CD14-positive monocyte (primary cell): ENCODE measurements around the gene DPH6. TPM values are rescaled to one million over a fixed set of nuclear protein-coding genes. Genes with fewer than 3 reads are reported as not detected.

Experiments used
- DNase-seq, 3 donors: peaks; one replicate each; pipeline ENCODE4 v3.0.0-alpha.2; 2011 to 2022
- H2AFZ ChIP-seq: 2 replicates; pipeline ENCODE4 v1.6.0; 2012; ENCODE audit warnings: mild to moderate bottlenecking, low read depth, low read length, inconsistent platforms; ENCODE audit not compliant: insufficient read depth, poor library complexity, severe bottlenecking
- H3K27ac ChIP-seq, 2 donors: 1 replicate in 1 of 2; 2 replicates in 1 of 2; pipeline ENCODE4 v1.5.1; 2012 to 2013; ENCODE audit warnings: low read length in 2 of 2, control low read depth in 1 of 2, inconsistent platforms in 1 of 2, low read depth in 1 of 2, mild to moderate bottlenecking in 1 of 2
- H3K27me3 ChIP-seq, 2 donors: one replicate each; pipeline versions ENCODE4 v1.6.0 to v1.6.1; 2011 to 2013; ENCODE audit warnings: low read length in 2 of 2; ENCODE audit not compliant: control insufficient read depth in 2 of 2, insufficient read depth in 2 of 2
- H3K36me3 ChIP-seq, 2 donors: replicated peaks in 1 of 2; 1 replicate in 1 of 2; 2 replicates in 1 of 2; pipeline versions ENCODE4 v1.5.1 to v1.6.1; 2012 to 2013; ENCODE audit warnings: low read length in 2 of 2, control low read depth in 1 of 2, inconsistent platforms in 1 of 2, mild to moderate bottlenecking in 1 of 2; ENCODE audit not compliant: insufficient read depth in 2 of 2, control insufficient read depth in 1 of 2
- H3K4me1 ChIP-seq, 2 donors: 1 replicate in 1 of 2; 2 replicates in 1 of 2; pipeline versions ENCODE4 v1.5.1 to v1.6.1; 2012 to 2013; ENCODE audit warnings: low read length in 2 of 2, control low read depth in 1 of 2, inconsistent platforms in 1 of 2, mild to moderate bottlenecking in 1 of 2, moderate library complexity in 1 of 2; ENCODE audit not compliant: insufficient read depth in 2 of 2, control insufficient read depth in 1 of 2
- H3K4me2 ChIP-seq: replicated peaks from 2 replicates; pipeline ENCODE3; 2012; ENCODE audit warnings: low read length, moderate library complexity, mild to moderate bottlenecking; ENCODE audit not compliant: poor library complexity, severe bottlenecking; ENCODE audit errors: extremely low read depth
- H3K4me3 ChIP-seq, 3 experiments: fragments of 200-600 bp in 1 of 3; sonication (generic) in 1 of 3; replicated peaks in 1 of 3; 1 replicate in 2 of 3; 2 replicates in 1 of 3; pipeline ENCODE4 v1.5.1; 2011 to 2013; ENCODE audit warnings: low read length in 3 of 3, mild to moderate bottlenecking in 3 of 3, control low read depth in 2 of 3, low read depth in 2 of 3, inconsistent platforms in 1 of 3, moderate library complexity in 1 of 3
- H3K79me2 ChIP-seq: 2 replicates; pipeline ENCODE4 v1.6.0; 2012; ENCODE audit warnings: mild to moderate bottlenecking, control low read depth, inconsistent platforms, low read length, moderate library complexity; ENCODE audit not compliant: insufficient read depth
- H3K9ac ChIP-seq: 2 replicates; pipeline ENCODE4 v1.6.0; 2017; ENCODE audit warnings: low read length, mild to moderate bottlenecking; ENCODE audit not compliant: insufficient read depth, poor library complexity, severe bottlenecking
- H3K9me3 ChIP-seq, 2 donors: replicated peaks in 1 of 2; 1 replicate in 1 of 2; 2 replicates in 1 of 2; pipeline versions ENCODE4 v1.5.1 to v1.6.1; 2012 to 2013; ENCODE audit warnings: low read length in 2 of 2, control low read depth in 1 of 2; ENCODE audit not compliant: control insufficient read depth in 1 of 2, insufficient read depth in 1 of 2
- H4K20me1 ChIP-seq: 2 replicates; pipeline ENCODE4 v1.6.0; 2012; ENCODE audit warnings: mild to moderate bottlenecking, low read length, control low read depth, moderate library complexity; ENCODE audit not compliant: insufficient read depth
- H3K27ac Mint-ChIP-seq, 7 donors: one replicate each; pipeline ENCODE4 v1.8.0; 2020; ENCODE audit warnings: mild to moderate bottlenecking in 7 of 7, mixed read lengths in 7 of 7, moderate library complexity in 6 of 7, inconsistent platforms in 2 of 7
- H3K27me3 Mint-ChIP-seq, 3 donors: one replicate each; pipeline ENCODE4 v1.8.0; 2021 to 2022; ENCODE audit warnings: low read depth in 3 of 3, mild to moderate bottlenecking in 3 of 3, mixed read lengths in 3 of 3, moderate library complexity in 3 of 3, inconsistent platforms in 1 of 3
- H3K36me3 Mint-ChIP-seq, 2 donors: one replicate each; pipeline ENCODE4 v1.8.0; 2020; ENCODE audit warnings: mixed read lengths in 2 of 2, inconsistent platforms in 1 of 2, mild to moderate bottlenecking in 1 of 2
- H3K4me1 Mint-ChIP-seq: one replicate; pipeline ENCODE4 v1.8.0; 2020; ENCODE audit warnings: mild to moderate bottlenecking, mixed read lengths
- H3K4me3 Mint-ChIP-seq, 2 donors: one replicate each; pipeline ENCODE4 v1.8.0; 2020; ENCODE audit warnings: mild to moderate bottlenecking in 2 of 2, mixed read lengths in 2 of 2, moderate library complexity in 1 of 2
- H3K9me3 Mint-ChIP-seq, 7 donors: one replicate each; pipeline ENCODE4 v1.8.0; 2020 to 2022; ENCODE audit warnings: mixed read lengths in 7 of 7, mild to moderate bottlenecking in 6 of 7, moderate library complexity in 6 of 7, inconsistent platforms in 2 of 7
- WGBS: methylation state at CpG from one replicate; pipeline ENCODE4 v1.1.5; 2013; ENCODE audit warnings: missing lambda C conversion rate; ENCODE audit not compliant: insufficient coverage; 5-methylcytosine and 5-hydroxymethylcytosine counted together
- intact Hi-C, 2 donors: fragments of 100-400 bp; cut with micrococcal nuclease; formaldehyde crosslinking; loops; one replicate each; pipeline versions ENCODE4 v1.15.0 to v1.15.1; 2023
- polyA plus RNA-seq, 3 donors: library from polyadenylated mRNA; depleted of rRNA in 1 of 3; unstranded in 2 of 3; stranded (reverse) in 1 of 3; fragments of 300-500 nt in 2 of 3; fragments of >200 nt in 1 of 3; fragmentation: Illumina TruSeq in 2 of 3; gene quantifications; 1 replicate in 2 of 3; 2 replicates in 1 of 3; pipeline ENCODE4 v1.2.3, GENCODE V29; 2012 to 2021
- TF ChIP-seq, protein P1 (sequence below): fragments of 200-600 bp; IDR thresholded peaks from one replicate; pipeline ENCODE4 v1.8.0; 2022; ENCODE audit warnings: antibody characterized with exemption, mild to moderate bottlenecking

The DPH6 gene
- polyA plus RNA-seq, 3 donors, result 7.6 to 18.2 (median 13.6) TPM

DNA sequence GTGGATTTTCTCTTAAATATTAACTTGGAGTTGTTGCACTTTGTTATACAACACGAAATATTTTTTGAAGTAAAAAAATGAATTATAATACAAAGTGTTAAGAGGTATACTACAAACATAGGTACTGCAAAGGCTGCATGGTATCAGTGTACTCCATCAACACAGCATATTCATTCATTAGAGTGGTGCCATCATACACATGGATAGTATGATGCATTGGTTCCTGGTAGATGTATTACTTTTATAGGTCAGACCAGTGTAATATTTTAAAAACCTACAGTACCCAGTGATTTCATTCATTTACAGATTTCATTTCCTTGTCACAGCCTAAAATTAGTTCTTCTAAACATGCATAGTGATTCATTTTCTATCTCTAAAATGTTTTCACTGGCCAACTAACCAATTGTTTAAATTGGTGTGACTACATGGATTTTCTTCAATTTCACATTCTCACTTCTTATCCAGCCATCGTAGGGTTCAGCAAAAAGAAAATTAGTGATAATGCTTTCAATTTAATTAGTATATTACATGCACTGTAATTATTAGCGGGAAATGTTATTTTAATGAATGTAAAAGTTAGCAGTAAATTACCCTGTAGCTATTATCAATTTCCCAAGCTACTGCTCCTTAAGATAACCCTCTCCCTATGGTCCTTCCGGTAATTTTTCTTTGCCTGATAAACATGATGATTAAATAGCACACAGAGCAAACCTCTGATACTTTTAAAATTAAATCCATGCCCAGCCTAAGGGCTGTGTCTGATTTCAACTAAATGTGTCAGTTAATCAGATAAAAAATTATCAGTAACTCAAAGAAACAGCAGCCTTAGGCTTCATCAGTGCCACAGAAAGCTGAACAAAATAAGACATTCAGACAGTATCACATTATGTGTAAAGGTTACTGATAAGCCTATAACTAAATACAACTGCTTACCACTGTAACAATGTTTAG, 68.4 kb downstream of the DPH6 start:
- Histone ChIP-seq H4K20me1 (no peaks in the 10 kb centered on the region), H3K79me2 (no peaks in the 10 kb centered on the region), H3K4me1 (no peaks in the 10 kb centered on the region), H3K9ac (no peak overlapping the region), H3K27me3 (no peaks in the 10 kb centered on the region), H3K27ac (no peak overlapping the region), H3K4me3 (no peak overlapping the region), H3K36me3 (no peaks in the 10 kb centered on the region), H3K9me3 (no peaks in the 10 kb centered on the region), H2AFZ (no peak overlapping the region), H3K4me2 (no peak overlapping the region)
- H3K27ac Mint-ChIP-seq, result no peak overlapping the region
- DNase-seq, result no peak
- TF ChIP-seq, protein P1, sequence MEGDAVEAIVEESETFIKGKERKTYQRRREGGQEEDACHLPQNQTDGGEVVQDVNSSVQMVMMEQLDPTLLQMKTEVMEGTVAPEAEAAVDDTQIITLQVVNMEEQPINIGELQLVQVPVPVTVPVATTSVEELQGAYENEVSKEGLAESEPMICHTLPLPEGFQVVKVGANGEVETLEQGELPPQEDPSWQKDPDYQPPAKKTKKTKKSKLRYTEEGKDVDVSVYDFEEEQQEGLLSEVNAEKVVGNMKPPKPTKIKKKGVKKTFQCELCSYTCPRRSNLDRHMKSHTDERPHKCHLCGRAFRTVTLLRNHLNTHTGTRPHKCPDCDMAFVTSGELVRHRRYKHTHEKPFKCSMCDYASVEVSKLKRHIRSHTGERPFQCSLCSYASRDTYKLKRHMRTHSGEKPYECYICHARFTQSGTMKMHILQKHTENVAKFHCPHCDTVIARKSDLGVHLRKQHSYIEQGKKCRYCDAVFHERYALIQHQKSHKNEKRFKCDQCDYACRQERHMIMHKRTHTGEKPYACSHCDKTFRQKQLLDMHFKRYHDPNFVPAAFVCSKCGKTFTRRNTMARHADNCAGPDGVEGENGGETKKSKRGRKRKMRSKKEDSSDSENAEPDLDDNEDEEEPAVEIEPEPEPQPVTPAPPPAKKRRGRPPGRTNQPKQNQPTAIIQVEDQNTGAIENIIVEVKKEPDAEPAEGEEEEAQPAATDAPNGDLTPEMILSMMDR, result no peak
- no peaks in the 10 kb centered on the region for H3K4me1 Mint-ChIP-seq
- H3K27me3 Mint-ChIP-seq, result no peaks in the 10 kb centered on the region
- no peaks in the 10 kb centered on the region for H3K36me3 Mint-ChIP-seq
- WGBS, result 100% methylated on average over 1 of the region's 4 CpGs
- H3K4me3 Mint-ChIP-seq, result no peak overlapping the region
- H3K9me3 Mint-ChIP-seq, result peaks cover 0 to 3% (median 0%) of the 10 kb centered on the region in 7 donors
- intact Hi-C loops, result no loop called here

DNA sequence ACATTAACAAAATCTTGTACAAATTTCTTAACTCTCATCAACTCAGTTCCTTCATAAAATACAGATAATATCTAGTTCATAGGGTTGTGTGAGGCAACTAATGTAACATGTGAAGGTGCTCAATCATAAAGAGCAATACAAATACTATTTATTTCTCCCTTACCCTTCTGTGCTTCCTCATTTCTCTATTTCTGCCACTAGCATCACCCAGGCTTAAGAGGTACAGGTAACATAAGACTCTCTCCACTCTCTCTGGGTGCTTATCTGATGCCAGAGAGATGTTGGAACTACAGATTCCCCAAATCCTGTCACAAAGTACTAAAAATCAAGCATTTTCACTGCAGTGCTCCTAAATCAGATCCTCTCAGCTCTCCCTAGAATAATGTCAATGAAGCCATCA, 74.9 kb downstream of the DPH6 start:
- H3K27ac Mint-ChIP-seq, result no peak overlapping the region
- Histone ChIP-seq H3K4me3 (no peak overlapping the region), H2AFZ (no peak overlapping the region), H3K36me3 (no peaks in the 10 kb centered on the region), H3K27me3 (no peaks in the 10 kb centered on the region), H3K4me2 (no peak overlapping the region), H3K79me2 (no peaks in the 10 kb centered on the region), H3K9me3 (no peaks in the 10 kb centered on the region), H3K4me1 (no peaks in the 10 kb centered on the region), H4K20me1 (no peaks in the 10 kb centered on the region), H3K27ac (no peak overlapping the region), H3K9ac (no peak overlapping the region)
- no peak for DNase-seq
- H3K9me3 Mint-ChIP-seq, result peaks cover 0 to 4% (median 0%) of the 10 kb centered on the region in 7 donors
- H3K4me1 Mint-ChIP-seq, result no peaks in the 10 kb centered on the region
- H3K36me3 Mint-ChIP-seq, result peaks cover 0 to 3% of the 10 kb centered on the region in 2 donors
- H3K27me3 Mint-ChIP-seq, result no peaks in the 10 kb centered on the region
- TF ChIP-seq, protein P1, result no peak
- H3K4me3 Mint-ChIP-seq, result no peak overlapping the region
- intact Hi-C loops, result no loop called here
